NK-92 (cell line): ENCODE measurements around the gene PKDCC.
A peak's percentile ranks its signal among the peaks of the same experiment; 100 is the strongest.

Source experiments
- DNase-seq: peaks from one replicate; lab custom pipeline; 2025; ENCODE audit not compliant: unreplicated experiment; lab: John Stamatoyannopoulos, UW

The PKDCC gene

GRCh38 chr2:42104621-42105020 lies 56.8 kb downstream of the PKDCC start:
- no peak for DNase-seq

GRCh38 chr2:42105330-42106256 lies 57.8 kb downstream of the PKDCC start:
- DNase-seq = peak; percentile 28

- DNase-seq = no peak
Observed at GRCh38 chr2:42106257-42106816, 58.5 kb downstream of the PKDCC start.

- no peak for DNase-seq
Observed at GRCh38 chr2:42107249-42108042, 59.6 kb downstream of the PKDCC start.
